Kidney epithelial cell (primary cell): ENCODE measurements around the gene SETD2. TPM values are rescaled to one million over a fixed set of nuclear protein-coding genes. Genes with fewer than 3 reads are reported as not detected.
A peak's percentile ranks its signal among the peaks of the same experiment; 100 is the strongest.
"Not testable (repeated sequence)": the region's sequence is repeated elsewhere in the genome, so short reads cannot be mapped to it uniquely, and the experiment has no call there.

Source experiments
- DNase-seq: peaks from one replicate; pipeline ENCODE4 v3.0.0-alpha.2; 2010; ENCODE audit warnings: low read depth
- H3K27me3 ChIP-seq: 2 replicates; pipeline ENCODE4 v1.6.0; 2011; ENCODE audit warnings: low read length; ENCODE audit not compliant: control insufficient read depth, insufficient read depth
- H3K36me3 ChIP-seq: 2 replicates; pipeline ENCODE4 v1.5.1; 2011; ENCODE audit warnings: low read length; ENCODE audit not compliant: control insufficient read depth, insufficient read depth
- H3K4me3 ChIP-seq: 2 replicates; pipeline ENCODE4 v1.5.1; 2011; ENCODE audit warnings: low read depth, mild to moderate bottlenecking, control low read depth, low read length
- CTCF ChIP-seq: IDR thresholded peaks from 2 replicates; pipeline ENCODE4 v1.5.1; 2011; ENCODE audit warnings: mild to moderate bottlenecking, moderate library complexity, low read length, control low read depth, inconsistent platforms; ENCODE audit not compliant: insufficient read depth, poor library complexity, severe bottlenecking
- total RNA-seq: library from RNA; depleted of rRNA; stranded (reverse); fragments of >200 nt; gene quantifications from 2 replicates; pipeline ENCODE4 v1.2.3, GENCODE V29; 2015

Gene SETD2
- total RNA-seq, 1 donor from 2014 or later, result 31.1 TPM

GRCh38 chr3:47120138-47120537, 43.8 kb downstream of the SETD2 start:
- Histone ChIP-seq H3K36me3 (peaks cover 2% of the 10 kb centered on the region), H3K27me3 (no peaks in the 10 kb centered on the region), H3K4me3 (no peak overlapping the region)
- DNase-seq, result no peak
- no peak for TF ChIP-seq CTCF

GRCh38 chr3:47119387-47119786, 44.5 kb downstream of the SETD2 start:
- not testable (repeated sequence) for DNase-seq, H3K4me3 ChIP-seq, H3K36me3 ChIP-seq, H3K27me3 ChIP-seq

- no peak for TF ChIP-seq CTCF
- Histone ChIP-seq H3K4me3 (no peak overlapping the region), H3K36me3 (no peaks in the 10 kb centered on the region), H3K27me3 (no peaks in the 10 kb centered on the region)
- no peak for DNase-seq
Observed at GRCh38 chr3:47117807-47118364, 46.0 kb downstream of the SETD2 start.

GRCh38 chr3:47115524-47115923, 48.4 kb downstream of the SETD2 start:
- H3K27me3 ChIP-seq, H3K4me3 ChIP-seq, H3K36me3 ChIP-seq, DNase-seq: not testable (repeated sequence)

- Histone ChIP-seq H3K36me3 (no peaks in the 10 kb centered on the region), H3K27me3 (no peaks in the 10 kb centered on the region), H3K4me3 (no peak overlapping the region)
- no peak for TF ChIP-seq CTCF
- peak; percentile 14 for DNase-seq
Observed at GRCh38 chr3:47113669-47114365, 50.1 kb downstream of the SETD2 start.

- H3K4me3 ChIP-seq, result no peak overlapping the region
- no peaks in the 10 kb centered on the region for H3K36me3 ChIP-seq
- no peak for TF ChIP-seq CTCF
- DNase-seq, result no peak
- H3K27me3 ChIP-seq, result no peaks in the 10 kb centered on the region
Observed at GRCh38 chr3:47112997-47113396, 50.9 kb downstream of the SETD2 start.

GRCh38 chr3:47109393-47109792, 54.5 kb downstream of the SETD2 start:
- no peak for TF ChIP-seq CTCF
- no peaks in the 10 kb centered on the region for H3K27me3 ChIP-seq
- no peaks in the 10 kb centered on the region for H3K36me3 ChIP-seq
- no peak overlapping the region for H3K4me3 ChIP-seq
- DNase-seq, result no peak
